CD4-positive, CD25-positive, alpha-beta regulatory T cell (primary cell): Measurements from ENCODE around the gene C12orf43. TPM values are rescaled to one million over a fixed set of nuclear protein-coding genes. Genes with fewer than 3 reads are reported as not detected.

ENCODE experiments used
- ATAC-seq, 2 donors: fragments of 150-1000 bp; cut with Tn5 transposase; one replicate each; pipeline ENCODE4 v1.10.0; 2021; ENCODE audit warnings: low read depth in 2 of 2, moderate number of reproducible peaks in 2 of 2, moderate library complexity in 1 of 2
- DNase-seq, 3 donors: peaks; one replicate each; pipeline versions ENCODE4 v3.0.0 to v3.0.0-alpha.2; 2012 to 2022; ENCODE audit warnings: mixed read lengths in 1 of 3
- H3K27ac ChIP-seq: one replicate; pipeline ENCODE4 v1.7.0; 2013; ENCODE audit warnings: mild to moderate bottlenecking, low read length; ENCODE audit not compliant: insufficient read depth, poor library complexity, severe bottlenecking
- H3K27me3 ChIP-seq: one replicate; pipeline ENCODE4 v1.7.0; 2013; ENCODE audit warnings: low read length; ENCODE audit not compliant: control insufficient read depth, insufficient read depth
- H3K36me3 ChIP-seq: one replicate; pipeline ENCODE4 v1.7.0; 2013; ENCODE audit warnings: mild to moderate bottlenecking, low read length, moderate library complexity; ENCODE audit not compliant: control insufficient read depth, insufficient read depth
- H3K4me1 ChIP-seq: 2 replicates; pipeline ENCODE4 v1.7.0; 2013; ENCODE audit warnings: mild to moderate bottlenecking, low read length; ENCODE audit not compliant: insufficient read depth, control insufficient read depth, poor library complexity, severe bottlenecking
- H3K4me3 ChIP-seq: one replicate; pipeline ENCODE4 v1.7.0; 2013; ENCODE audit warnings: low read depth, mild to moderate bottlenecking, low read length, moderate library complexity
- H3K9me3 ChIP-seq, 2 experiments: 1 replicate in 1 of 2; 2 replicates in 1 of 2; pipeline ENCODE4 v1.7.0; 2013; ENCODE audit warnings: low read length in 2 of 2, mild to moderate bottlenecking in 1 of 2, moderate library complexity in 1 of 2; ENCODE audit not compliant: control insufficient read depth in 2 of 2
- H3K27ac Mint-ChIP-seq, 3 donors: one replicate each; pipeline ENCODE4 v1.8.0; 2020 to 2022; ENCODE audit warnings: mild to moderate bottlenecking in 3 of 3, mixed read lengths in 3 of 3, moderate library complexity in 2 of 3
- H3K27me3 Mint-ChIP-seq: one replicate; pipeline ENCODE4 v1.8.0; 2022; ENCODE audit warnings: mild to moderate bottlenecking, mixed read lengths
- H3K36me3 Mint-ChIP-seq: one replicate; pipeline ENCODE4 v1.8.0; 2020; ENCODE audit warnings: mixed read lengths
- H3K4me1 Mint-ChIP-seq, 4 donors: one replicate each; pipeline ENCODE4 v1.8.0; 2020 to 2022; ENCODE audit warnings: mixed read lengths in 4 of 4, mild to moderate bottlenecking in 1 of 4
- H3K4me3 Mint-ChIP-seq, 4 donors: one replicate each; pipeline ENCODE4 v1.8.0; 2020 to 2022; ENCODE audit warnings: mild to moderate bottlenecking in 4 of 4, mixed read lengths in 4 of 4, moderate library complexity in 3 of 4
- H3K9me3 Mint-ChIP-seq, 7 donors: one replicate each; pipeline ENCODE4 v1.8.0; 2020 to 2022; ENCODE audit warnings: mixed read lengths in 7 of 7, mild to moderate bottlenecking in 3 of 7, moderate library complexity in 2 of 7
- polyA plus RNA-seq, 4 donors: library from polyadenylated mRNA; unstranded; fragments of 300-500 nt; fragmentation: Illumina TruSeq; gene quantifications; one replicate each; pipeline ENCODE4 v1.2.3, GENCODE V29; 2021
- total RNA-seq: library from RNA; stranded (reverse); gene quantifications from one replicate; pipeline ENCODE4 v1.2.3, GENCODE V29; 2022

Gene C12orf43
- total and polyA plus RNA-seq, 5 donors from 2014 or later = 12.1 to 16.1 (median 15.0) TPM

GRCh38 chr12:121011820-121012219, 4.5 kb downstream of the C12orf43 start:
- peaks cover 26% of the 10 kb centered on the region for H3K36me3 Mint-ChIP-seq
- peaks cover 8% of the 10 kb centered on the region for H3K4me1 ChIP-seq
- peak overlapping the region in 1 of 4 donors; percentile 10 for H3K4me3 Mint-ChIP-seq
- no peak overlapping the region for H3K27ac ChIP-seq
- no peaks in the 10 kb centered on the region for H3K27me3 ChIP-seq
- H3K9me3 ChIP-seq = no peaks in the 10 kb centered on the region
- H3K27ac Mint-ChIP-seq = peak overlapping the region in 1 of 3 donors; percentile 5
- peaks cover 52% of the 10 kb centered on the region for H3K36me3 ChIP-seq
- H3K9me3 Mint-ChIP-seq = no peaks in the 10 kb centered on the region
- H3K27me3 Mint-ChIP-seq = no peaks in the 10 kb centered on the region
- ATAC-seq (no peak), DNase-seq (no peak)
- peaks cover 12 to 26% (median 18%) of the 10 kb centered on the region in 4 donors for H3K4me1 Mint-ChIP-seq
- no peak overlapping the region for H3K4me3 ChIP-seq

- H3K36me3 ChIP-seq = peaks cover 56% of the 10 kb centered on the region
These were observed 5.4 kb downstream of the C12orf43 start for GRCh38 chr12:121010860-121011259.

GRCh38 chr12:121009741-121010140, 6.5 kb downstream of the C12orf43 start:
- DNase-seq (no peak), ATAC-seq (no peak)
- Mint-ChIP-seq H3K27ac (no peak overlapping the region), H3K9me3 (no peaks in the 10 kb centered on the region), H3K27me3 (no peaks in the 10 kb centered on the region), H3K4me1 (peaks cover 0 to 10% (median 6%) of the 10 kb centered on the region in 4 donors), H3K36me3 (peaks cover 31% of the 10 kb centered on the region), H3K4me3 (no peak overlapping the region)
- no peak overlapping the region for H3K27ac ChIP-seq
- peaks cover 59% of the 10 kb centered on the region for H3K36me3 ChIP-seq
- H3K4me1 ChIP-seq = no peaks in the 10 kb centered on the region
- no peak overlapping the region for H3K4me3 ChIP-seq
- no peaks in the 10 kb centered on the region for H3K27me3 ChIP-seq
- no peaks in the 10 kb centered on the region for H3K9me3 ChIP-seq

More at GRCh38 chr12:121010860-121011259, 5.4 kb downstream of the C12orf43 start:
- peaks cover 27% of the 10 kb centered on the region for H3K36me3 Mint-ChIP-seq
- no peak overlapping the region for H3K27ac Mint-ChIP-seq
- no peak overlapping the region for H3K4me3 Mint-ChIP-seq
- Histone ChIP-seq H3K27me3 (no peaks in the 10 kb centered on the region), H3K4me1 (peaks cover 5% of the 10 kb centered on the region), H3K4me3 (no peak overlapping the region), H3K27ac (no peak overlapping the region), H3K9me3 (no peaks in the 10 kb centered on the region)
- no peaks in the 10 kb centered on the region for H3K27me3 Mint-ChIP-seq
- ATAC-seq (no peak), DNase-seq (no peak)
- peaks cover 3 to 20% (median 14%) of the 10 kb centered on the region in 4 donors for H3K4me1 Mint-ChIP-seq
- no peaks in the 10 kb centered on the region for H3K9me3 Mint-ChIP-seq

- Mint-ChIP-seq H3K9me3 (no peaks in the 10 kb centered on the region), H3K4me3 (no peak overlapping the region), H3K36me3 (peaks cover 34% of the 10 kb centered on the region), H3K4me1 (peaks cover 0 to 8% (median 5%) of the 10 kb centered on the region in 4 donors), H3K27ac (no peak overlapping the region), H3K27me3 (no peaks in the 10 kb centered on the region)
- H3K27me3 ChIP-seq = no peaks in the 10 kb centered on the region
- H3K9me3 ChIP-seq = no peaks in the 10 kb centered on the region
- H3K36me3 ChIP-seq = peaks cover 71% of the 10 kb centered on the region
- ATAC-seq (no peak), DNase-seq (no peak)
- H3K4me3 ChIP-seq = no peak overlapping the region
- H3K27ac ChIP-seq = no peak overlapping the region
- no peaks in the 10 kb centered on the region for H3K4me1 ChIP-seq
These were observed 7.8 kb downstream of the C12orf43 start for GRCh38 chr12:121008347-121009098.

- no peaks in the 10 kb centered on the region for H3K9me3 ChIP-seq
- peaks cover 22% of the 10 kb centered on the region for H3K36me3 Mint-ChIP-seq
- ATAC-seq = peak in 1 of 2 donors; percentile 46
- H3K4me1 ChIP-seq = no peaks in the 10 kb centered on the region
- peak overlapping the region in 1 of 3 donors; percentile 62 for H3K27ac Mint-ChIP-seq
- peaks cover 70% of the 10 kb centered on the region for H3K36me3 ChIP-seq
- H3K4me3 Mint-ChIP-seq = no peak overlapping the region
- H3K4me1 Mint-ChIP-seq = no peaks in the 10 kb centered on the region
- no peak overlapping the region for H3K4me3 ChIP-seq
- H3K9me3 Mint-ChIP-seq = no peaks in the 10 kb centered on the region
- H3K27ac ChIP-seq = no peak overlapping the region
- peak; percentile 7 to 66 (median 30) for DNase-seq
- no peaks in the 10 kb centered on the region for H3K27me3 Mint-ChIP-seq
- no peaks in the 10 kb centered on the region for H3K27me3 ChIP-seq
These were observed 10.9 kb downstream of the C12orf43 start for GRCh38 chr12:121005346-121005815.

- Histone ChIP-seq H3K4me1 (no peaks in the 10 kb centered on the region), H3K36me3 (peaks cover 60% of the 10 kb centered on the region), H3K9me3 (no peaks in the 10 kb centered on the region), H3K4me3 (no peak overlapping the region), H3K27ac (no peak overlapping the region), H3K27me3 (no peaks in the 10 kb centered on the region)
- Mint-ChIP-seq H3K4me1 (no peaks in the 10 kb centered on the region), H3K27me3 (no peaks in the 10 kb centered on the region), H3K9me3 (no peaks in the 10 kb centered on the region), H3K36me3 (peaks cover 22% of the 10 kb centered on the region), H3K4me3 (no peak overlapping the region), H3K27ac (no peak overlapping the region)
- ATAC-seq (no peak), DNase-seq (no peak)
These were observed 12.0 kb downstream of the C12orf43 start for GRCh38 chr12:121004253-121004815.

GRCh38 chr12:121003650-121004049, 12.6 kb downstream of the C12orf43 start:
- Mint-ChIP-seq H3K9me3 (no peaks in the 10 kb centered on the region), H3K36me3 (peaks cover 22% of the 10 kb centered on the region), H3K4me1 (no peaks in the 10 kb centered on the region), H3K27ac (no peak overlapping the region), H3K27me3 (no peaks in the 10 kb centered on the region), H3K4me3 (no peak overlapping the region)
- Histone ChIP-seq H3K27me3 (no peaks in the 10 kb centered on the region), H3K36me3 (peaks cover 53% of the 10 kb centered on the region), H3K27ac (no peak overlapping the region), H3K4me3 (no peak overlapping the region), H3K9me3 (no peaks in the 10 kb centered on the region), H3K4me1 (no peaks in the 10 kb centered on the region)
- ATAC-seq (no peak), DNase-seq (no peak)
